Ascending aorta (tissue), 2 donors: ENCODE measurements around the gene ARHGEF6. TPM values are rescaled to one million over a fixed set of nuclear protein-coding genes. Genes with fewer than 3 reads are reported as not detected.

Source experiments
- DNase-seq, 2 donors: peaks; one replicate each; pipeline ENCODE4 v3.0.0-alpha.2; 2019; ENCODE audit warnings: low spot score in 2 of 2
- H3K27ac ChIP-seq, 2 donors: fragments of 200-600 bp; sonication (generic); one replicate each; pipeline ENCODE4 v1.5.1; 2016 to 2017; ENCODE audit warnings: mild to moderate bottlenecking in 1 of 2
- H3K27me3 ChIP-seq: fragments of 200-600 bp; sonication (generic); one replicate; pipeline ENCODE4 v1.5.1; 2017
- H3K36me3 ChIP-seq, 2 donors: fragments of 200-600 bp; sonication (generic); one replicate each; pipeline ENCODE4 v1.5.1; 2016
- H3K4me1 ChIP-seq, 2 donors: fragments of 200-600 bp; sonication (generic); one replicate each; pipeline ENCODE4 v1.5.1; 2016 to 2017; ENCODE audit warnings: mild to moderate bottlenecking in 1 of 2
- H3K4me3 ChIP-seq, 2 donors: fragments of 200-600 bp; sonication (generic); one replicate each; pipeline ENCODE4 v1.5.1; 2016 to 2017; ENCODE audit warnings: mild to moderate bottlenecking in 1 of 2
- H3K9me3 ChIP-seq, 2 donors: fragments of 200-600 bp; sonication (generic); one replicate each; pipeline ENCODE4 v1.5.1; 2016
- intact Hi-C: fragments of 100-400 bp; cut with DNase I; formaldehyde crosslinking; loops from one replicate; pipeline ENCODE4 v1.15.1; 2023
- total RNA-seq: library from RNA; depleted of rRNA; stranded (reverse); fragments of >200 nt; gene quantifications from one replicate; pipeline ENCODE4 v1.1.0, GENCODE V29; 2016
- TF ChIP-seq, protein P1 (sequence below), 3 experiments: fragments of 200-600 bp in 2 of 3; fragments of 450-650 bp in 1 of 3; sonication (generic) in 2 of 3; IDR thresholded peaks; one replicate each; pipeline ENCODE4 v1.5.1; 2016 to 2019; ENCODE audit warnings: antibody characterized with exemption in 3 of 3, mild to moderate bottlenecking in 1 of 3, moderate library complexity in 1 of 3

The ARHGEF6 gene
- total RNA-seq, 1 donor from 2014 or later, result 17.6 TPM

DNA sequence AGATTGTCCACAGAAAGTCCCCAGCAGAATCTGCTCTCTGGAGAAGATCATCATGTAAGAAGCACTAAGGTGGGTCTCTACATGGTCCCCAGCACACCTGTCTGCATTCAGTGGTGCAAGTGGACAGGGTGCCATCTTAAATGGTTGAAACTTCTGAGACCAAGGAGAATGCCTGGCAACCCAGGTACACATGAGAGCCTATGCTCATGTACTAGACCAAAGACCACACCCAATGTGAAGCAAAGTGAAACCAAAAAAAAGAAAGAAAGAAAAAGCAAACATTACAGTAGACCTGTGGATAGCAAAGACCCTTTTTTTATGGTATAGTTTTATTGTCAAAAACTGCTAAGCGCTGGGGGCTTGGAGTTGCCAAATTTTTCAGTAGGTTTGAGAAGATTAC, 117.8 kb downstream of the ARHGEF6 start:
- Histone ChIP-seq H3K36me3 (peaks cover 0 to 13% of the 10 kb centered on the region in 2 donors), H3K27ac (no peak overlapping the region), H3K9me3 (no peaks in the 10 kb centered on the region), H3K27me3 (no peaks in the 10 kb centered on the region), H3K4me3 (no peak overlapping the region), H3K4me1 (no peaks in the 10 kb centered on the region)
- intact Hi-C loops, result no loop called here
- DNase-seq, result no peak
- TF ChIP-seq, protein P1, sequence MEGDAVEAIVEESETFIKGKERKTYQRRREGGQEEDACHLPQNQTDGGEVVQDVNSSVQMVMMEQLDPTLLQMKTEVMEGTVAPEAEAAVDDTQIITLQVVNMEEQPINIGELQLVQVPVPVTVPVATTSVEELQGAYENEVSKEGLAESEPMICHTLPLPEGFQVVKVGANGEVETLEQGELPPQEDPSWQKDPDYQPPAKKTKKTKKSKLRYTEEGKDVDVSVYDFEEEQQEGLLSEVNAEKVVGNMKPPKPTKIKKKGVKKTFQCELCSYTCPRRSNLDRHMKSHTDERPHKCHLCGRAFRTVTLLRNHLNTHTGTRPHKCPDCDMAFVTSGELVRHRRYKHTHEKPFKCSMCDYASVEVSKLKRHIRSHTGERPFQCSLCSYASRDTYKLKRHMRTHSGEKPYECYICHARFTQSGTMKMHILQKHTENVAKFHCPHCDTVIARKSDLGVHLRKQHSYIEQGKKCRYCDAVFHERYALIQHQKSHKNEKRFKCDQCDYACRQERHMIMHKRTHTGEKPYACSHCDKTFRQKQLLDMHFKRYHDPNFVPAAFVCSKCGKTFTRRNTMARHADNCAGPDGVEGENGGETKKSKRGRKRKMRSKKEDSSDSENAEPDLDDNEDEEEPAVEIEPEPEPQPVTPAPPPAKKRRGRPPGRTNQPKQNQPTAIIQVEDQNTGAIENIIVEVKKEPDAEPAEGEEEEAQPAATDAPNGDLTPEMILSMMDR (IDR thresholded peaks at IDR 0.05), result no peak

DNA sequence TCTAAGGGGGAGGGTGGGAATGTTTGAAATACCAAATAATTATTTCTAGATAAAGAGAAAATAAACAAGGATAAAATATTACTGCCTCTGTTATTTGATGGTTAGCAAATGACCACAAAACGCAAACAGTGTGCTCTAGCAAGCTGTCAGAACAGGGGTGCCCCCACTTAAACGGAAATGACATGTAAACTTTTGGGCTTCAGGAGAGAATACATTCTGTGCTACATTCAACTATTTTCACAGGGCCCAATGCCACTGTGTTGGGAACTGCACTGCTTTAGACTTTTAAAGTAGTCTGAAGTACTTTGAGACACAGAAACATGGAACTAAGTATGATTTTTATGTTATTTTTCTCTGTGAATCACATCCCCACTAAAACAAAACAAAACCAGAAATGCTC, 118.6 kb downstream of the ARHGEF6 start:
- no peak overlapping the region for H3K4me3 ChIP-seq
- H3K27ac ChIP-seq, result no peak overlapping the region
- H3K9me3 ChIP-seq, result no peaks in the 10 kb centered on the region
- H3K36me3 ChIP-seq, result peaks cover 0 to 8% of the 10 kb centered on the region in 2 donors
- no peak for DNase-seq
- intact Hi-C loops, result no loop called here
- H3K4me1 ChIP-seq, result no peaks in the 10 kb centered on the region
- H3K27me3 ChIP-seq, result no peaks in the 10 kb centered on the region
- TF ChIP-seq, protein P1 (IDR thresholded peaks at IDR 0.05), result no peak

GRCh38 chrX:136660896-136661295, 119.8 kb downstream of the ARHGEF6 start:
- H3K27ac ChIP-seq, result no peak overlapping the region
- intact Hi-C loops, result no loop called here

GRCh38 chrX:136659174-136659573, 121.6 kb downstream of the ARHGEF6 start:
- H3K36me3 ChIP-seq, result no peaks in the 10 kb centered on the region
- intact Hi-C loops, result no loop called here
- TF ChIP-seq, protein P1 (IDR thresholded peaks at IDR 0.05), result no peak
- no peaks in the 10 kb centered on the region for H3K4me1 ChIP-seq
- H3K4me3 ChIP-seq, result no peak overlapping the region
- DNase-seq, result no peak
- no peaks in the 10 kb centered on the region for H3K9me3 ChIP-seq
- H3K27me3 ChIP-seq, result no peaks in the 10 kb centered on the region
- H3K27ac ChIP-seq, result no peak overlapping the region

More at GRCh38 chrX:136660896-136661295, 119.8 kb downstream of the ARHGEF6 start:
- no peak for DNase-seq
- TF ChIP-seq, protein P1 (IDR thresholded peaks at IDR 0.05), result no peak
- no peak overlapping the region for H3K4me3 ChIP-seq
- H3K4me1 ChIP-seq, result no peaks in the 10 kb centered on the region
- H3K36me3 ChIP-seq, result no peaks in the 10 kb centered on the region
- H3K27me3 ChIP-seq, result no peaks in the 10 kb centered on the region
- no peaks in the 10 kb centered on the region for H3K9me3 ChIP-seq

DNA sequence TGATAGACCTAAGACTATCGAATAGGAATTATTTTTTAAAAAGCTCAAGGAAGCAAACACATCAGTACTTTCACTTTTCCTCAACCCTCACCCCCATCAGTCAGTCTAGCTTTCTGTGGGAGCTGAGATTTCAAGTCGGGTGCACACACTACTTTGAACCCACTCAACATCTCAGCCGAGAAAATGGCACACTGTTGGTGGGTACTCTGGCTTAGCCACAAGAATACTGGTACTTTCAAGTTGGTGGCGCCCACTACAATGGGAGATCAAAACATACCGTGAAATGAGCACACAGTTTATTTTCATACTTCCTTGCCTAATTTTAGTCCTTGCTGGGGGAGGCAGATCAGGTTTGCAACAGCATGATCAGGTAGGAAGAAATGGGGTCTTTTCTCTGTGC, 122.6 kb downstream of the ARHGEF6 start:
- TF ChIP-seq, protein P1 (IDR thresholded peaks at IDR 0.05), result no peak
- Histone ChIP-seq H3K27me3 (no peaks in the 10 kb centered on the region), H3K4me1 (no peaks in the 10 kb centered on the region), H3K36me3 (no peaks in the 10 kb centered on the region), H3K9me3 (no peaks in the 10 kb centered on the region), H3K4me3 (no peak overlapping the region), H3K27ac (no peak overlapping the region)
- no peak for DNase-seq
- intact Hi-C loops, result no loop called here

DNA sequence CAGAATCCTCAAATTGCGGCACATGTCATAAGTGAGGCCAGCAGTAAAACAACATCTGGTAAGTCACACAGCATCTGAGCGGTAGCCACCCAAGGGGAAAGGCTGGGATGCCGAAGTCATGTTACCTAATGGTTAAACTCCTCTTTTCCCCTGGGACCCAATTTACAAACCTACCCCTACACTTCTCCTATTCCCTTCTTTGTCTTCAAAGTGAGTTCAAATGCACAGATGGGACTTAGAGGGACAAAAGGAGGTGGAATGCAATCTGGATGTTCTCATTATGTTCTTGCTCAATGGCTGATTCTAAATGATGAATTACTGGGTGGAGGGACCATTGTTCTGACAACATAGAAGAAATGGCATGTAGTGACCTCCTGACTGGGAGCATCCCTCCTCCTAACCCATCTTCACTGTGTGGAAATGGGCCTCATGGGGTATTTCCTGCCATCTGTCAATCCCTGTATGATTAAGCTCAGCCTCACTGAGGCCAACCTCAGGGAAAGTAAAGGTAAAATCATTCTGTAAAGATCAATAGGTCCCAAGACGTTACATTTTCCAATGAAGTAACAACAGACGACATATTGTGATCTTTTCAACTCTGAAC, 124.3 kb downstream of the ARHGEF6 start:
- intact Hi-C loops, result no loop called here
- no peaks in the 10 kb centered on the region for H3K27me3 ChIP-seq

More for the DNA sequence above, 124.3 kb downstream of the ARHGEF6 start:
- Histone ChIP-seq H3K4me1 (no peaks in the 10 kb centered on the region), H3K4me3 (no peak overlapping the region), H3K9me3 (no peaks in the 10 kb centered on the region), H3K27ac (no peak overlapping the region), H3K36me3 (no peaks in the 10 kb centered on the region)
- TF ChIP-seq, protein P1 (IDR thresholded peaks at IDR 0.05), result no peak
- no peak for DNase-seq
